ENCODE measurements around the gene EIF4A3.

- TF ChIP-seq CTCF (IDR thresholded peaks at IDR 0.05) (no peak), POLR2A (IDR thresholded peaks at IDR 0.05) (no peak)
Observed at GRCh38 chr17:80115159-80115558, 31.8 kb downstream of the EIF4A3 start.
